Skeletal muscle satellite cell (primary cell): ENCODE data around the gene SCN9A.

ENCODE experiments used
- H3K27me3 ChIP-seq: 2 replicates; pipeline ENCODE4 v1.7.0; 2013; ENCODE audit warnings: low read length; ENCODE audit not compliant: control insufficient read depth, insufficient read depth
- H3K36me3 ChIP-seq: 2 replicates; pipeline ENCODE4 v1.7.0; 2013; ENCODE audit warnings: mild to moderate bottlenecking, control low read depth, low read length; ENCODE audit not compliant: insufficient read depth
- H3K4me1 ChIP-seq: 2 replicates; pipeline ENCODE4 v1.7.0; 2013; ENCODE audit warnings: low read length; ENCODE audit not compliant: control insufficient read depth, insufficient read depth
- H3K4me2 ChIP-seq: 2 replicates; pipeline ENCODE4 v1.7.0; 2013; ENCODE audit warnings: mild to moderate bottlenecking, low read length
- H3K4me3 ChIP-seq: 2 replicates; pipeline ENCODE4 v1.7.0; 2013; ENCODE audit warnings: low read length
- H3K9ac ChIP-seq: 2 replicates; pipeline ENCODE4 v1.7.0; 2013; ENCODE audit warnings: mild to moderate bottlenecking, low read depth, low read length, moderate library complexity
- H3K9me3 ChIP-seq: replicated peaks from 2 replicates; pipeline ENCODE4 v1.7.0; 2013; ENCODE audit warnings: mild to moderate bottlenecking, control low read depth, low read length

SCN9A gene

DNA sequence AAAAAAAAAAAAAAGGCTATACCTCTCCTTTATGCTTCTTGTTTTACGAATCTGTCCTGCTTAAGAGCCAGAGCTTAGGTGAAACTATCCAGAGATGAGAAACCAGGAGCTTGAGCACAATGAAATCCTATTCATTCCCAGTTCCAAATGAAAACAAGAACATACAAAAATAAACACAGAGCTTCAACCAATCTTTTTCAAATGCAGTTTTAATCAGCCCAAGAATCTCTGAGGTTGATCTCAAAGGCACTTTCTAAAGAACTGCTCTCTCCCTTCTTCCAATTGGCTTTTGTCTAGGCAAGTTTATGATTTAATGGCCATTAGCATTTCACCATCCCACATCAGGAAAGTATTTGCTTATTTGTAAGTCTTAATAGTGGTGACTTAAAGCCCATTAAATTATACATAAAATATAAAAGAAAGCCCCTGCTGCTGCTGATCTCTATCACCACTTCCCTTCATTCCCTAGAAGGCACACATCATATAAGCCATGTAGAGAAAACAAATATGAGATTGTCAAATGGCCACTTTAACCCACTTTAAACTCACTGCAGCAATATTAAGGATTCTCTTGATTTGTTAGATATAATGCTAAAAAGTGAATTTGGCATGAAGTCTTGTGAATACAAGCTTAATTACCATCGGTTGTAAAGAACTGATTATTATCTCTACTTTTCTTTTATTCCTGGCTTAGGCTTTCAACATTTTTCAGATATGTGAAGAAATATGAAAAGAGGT lies 29.3 kb upstream of the SCN9A start:
- Histone ChIP-seq H3K9ac (no peak overlapping the region), H3K36me3 (no peaks in the 10 kb centered on the region), H3K4me2 (no peak overlapping the region), H3K27me3 (no peaks in the 10 kb centered on the region), H3K9me3 (no peaks in the 10 kb centered on the region), H3K4me1 (no peaks in the 10 kb centered on the region), H3K4me3 (no peak overlapping the region)

DNA sequence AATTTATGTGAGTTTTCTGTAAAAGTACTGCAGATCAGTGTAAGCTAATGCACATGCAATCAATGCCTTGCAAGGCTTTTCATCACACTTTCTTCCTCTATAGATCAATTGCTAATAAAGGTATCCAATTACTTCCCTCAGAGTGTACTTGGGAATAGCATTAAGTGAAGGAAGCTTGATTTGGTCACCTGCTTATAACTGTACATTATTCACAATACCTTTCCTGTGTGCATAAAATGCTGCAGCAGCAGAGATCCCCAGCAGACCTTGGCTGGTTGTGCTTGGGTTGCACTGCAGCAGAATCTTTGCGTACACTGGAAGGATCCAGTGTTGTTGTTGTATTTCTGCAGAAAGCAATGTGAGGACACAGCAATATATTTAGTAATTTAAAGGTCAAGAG lies 18.5 kb upstream of the SCN9A start:
- Histone ChIP-seq H3K4me3 (no peak overlapping the region), H3K36me3 (no peaks in the 10 kb centered on the region), H3K9ac (no peak overlapping the region), H3K27me3 (no peaks in the 10 kb centered on the region), H3K4me1 (no peaks in the 10 kb centered on the region), H3K9me3 (no peaks in the 10 kb centered on the region), H3K4me2 (no peak overlapping the region)

DNA sequence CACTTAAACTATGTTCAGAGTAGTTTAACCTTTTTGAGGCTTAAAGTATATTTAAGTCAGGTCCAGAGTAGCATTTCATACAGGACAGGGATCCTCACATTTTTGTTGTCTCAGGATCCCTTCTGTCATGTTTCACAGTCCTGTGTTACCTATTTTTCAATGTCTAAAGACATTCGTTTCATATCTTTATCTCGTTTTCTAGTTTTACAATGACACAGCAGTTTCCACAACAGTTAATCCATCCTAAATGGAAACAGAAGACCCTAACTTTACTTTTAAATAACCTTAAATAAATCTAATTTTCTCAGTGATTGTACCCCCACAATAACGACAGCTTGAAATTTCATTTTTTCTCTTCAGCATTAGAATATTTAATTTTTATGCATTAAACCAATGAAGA lies 17.3 kb upstream of the SCN9A start:
- Histone ChIP-seq H3K9me3 (no peaks in the 10 kb centered on the region), H3K4me1 (peaks cover 8% of the 10 kb centered on the region), H3K27me3 (no peaks in the 10 kb centered on the region), H3K9ac (no peak overlapping the region), H3K36me3 (no peaks in the 10 kb centered on the region), H3K4me2 (no peak overlapping the region), H3K4me3 (no peak overlapping the region)

DNA sequence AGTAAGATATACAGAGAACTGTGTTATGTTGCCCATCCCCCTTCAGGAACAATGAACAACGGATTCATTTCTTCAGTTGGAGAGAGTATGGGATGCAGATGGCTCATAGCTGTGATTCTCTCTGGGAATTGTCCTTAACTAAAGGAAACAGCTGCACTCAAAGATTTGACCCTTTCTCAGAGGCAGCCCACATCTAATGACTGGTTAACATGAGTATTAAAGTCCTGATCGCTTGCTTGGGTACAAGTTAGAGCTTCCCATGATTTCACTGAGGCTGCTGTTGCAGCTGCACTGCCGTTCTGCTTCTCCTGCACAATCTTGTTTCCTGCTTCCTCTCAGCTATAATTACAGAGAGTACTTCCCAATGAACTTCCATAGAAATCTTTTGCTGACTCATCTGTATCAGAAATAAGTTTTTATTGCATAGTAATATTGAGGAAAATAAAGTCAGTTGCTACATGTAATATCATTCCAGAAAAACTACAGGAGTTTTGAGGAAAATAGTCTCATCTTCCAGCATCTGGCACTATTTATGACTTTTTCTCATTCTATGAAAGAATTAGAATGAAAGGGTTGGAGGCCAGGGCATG lies 12.8 kb upstream of the SCN9A start:
- Histone ChIP-seq H3K9me3 (no peaks in the 10 kb centered on the region), H3K4me1 (peaks cover 8% of the 10 kb centered on the region), H3K27me3 (no peaks in the 10 kb centered on the region), H3K4me3 (no peak overlapping the region), H3K4me2 (peak overlapping the region; percentile 26), H3K9ac (no peak overlapping the region), H3K36me3 (no peaks in the 10 kb centered on the region)

DNA sequence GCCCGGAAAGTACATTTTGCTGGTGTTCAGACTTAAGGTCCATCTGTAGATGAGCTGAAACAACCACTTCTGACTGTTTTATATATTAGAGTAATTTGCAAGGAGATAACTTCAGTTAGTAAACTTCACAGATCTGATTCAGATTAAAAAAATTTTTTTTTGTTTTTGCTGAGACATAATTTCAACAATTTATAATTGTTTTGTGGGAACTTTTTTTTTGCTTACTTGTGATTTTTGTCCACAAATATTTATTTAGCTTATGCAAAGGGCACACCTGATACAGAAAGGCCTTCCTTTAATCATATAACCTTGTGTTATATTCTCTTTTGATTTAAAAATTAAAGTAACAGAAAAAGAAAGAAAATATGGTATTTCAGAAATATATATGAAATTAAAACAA lies 9.6 kb upstream of the SCN9A start:
- no peak overlapping the region for H3K4me2 ChIP-seq
- H3K4me3 ChIP-seq = no peak overlapping the region
- peaks cover 8% of the 10 kb centered on the region for H3K4me1 ChIP-seq
- H3K27me3 ChIP-seq = no peaks in the 10 kb centered on the region
- no peaks in the 10 kb centered on the region for H3K36me3 ChIP-seq
- no peak overlapping the region for H3K9ac ChIP-seq
- H3K9me3 ChIP-seq = no peaks in the 10 kb centered on the region

DNA sequence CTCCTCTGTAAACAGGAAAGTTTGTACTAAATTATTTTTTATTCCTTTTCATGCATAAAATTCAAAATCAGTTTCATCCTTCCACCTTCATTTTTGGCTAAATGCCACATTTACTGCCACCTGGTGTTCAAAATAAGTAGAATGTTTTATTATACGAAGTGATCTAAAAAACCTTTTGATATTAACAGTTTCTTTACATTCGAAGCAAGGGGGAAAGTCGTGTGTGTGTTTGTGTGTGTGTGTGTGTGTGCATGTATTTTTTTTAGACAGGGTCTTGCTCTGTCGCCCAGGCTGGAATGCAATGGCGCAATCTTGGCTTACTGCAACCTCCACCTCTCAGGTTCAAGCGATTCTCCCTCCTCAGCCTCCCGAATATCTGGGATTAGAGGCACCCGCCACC lies 9.0 kb upstream of the SCN9A start:
- H3K4me1 ChIP-seq = peaks cover 8% of the 10 kb centered on the region
- no peak overlapping the region for H3K4me3 ChIP-seq
- H3K36me3 ChIP-seq = no peaks in the 10 kb centered on the region

DNA sequence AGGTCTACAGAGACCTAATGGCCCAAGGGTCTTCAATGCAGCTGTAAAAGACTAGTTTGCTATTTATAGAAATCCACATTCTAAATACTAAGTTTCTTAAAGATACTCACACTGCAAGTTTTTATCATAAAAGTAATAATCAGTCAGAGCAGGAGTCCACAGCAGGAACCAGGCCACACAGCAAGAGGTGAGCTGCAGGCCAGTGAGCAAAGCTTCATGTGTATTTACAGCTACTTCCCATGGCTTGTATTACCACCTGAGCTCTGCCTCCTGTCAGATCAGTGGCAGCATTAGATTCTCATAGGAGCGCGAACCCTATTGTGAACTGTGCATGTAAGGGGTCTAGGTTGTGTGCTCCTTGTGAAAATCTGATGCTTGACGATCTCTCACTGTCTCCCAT lies 6.7 kb upstream of the SCN9A start:
- no peak overlapping the region for H3K9ac ChIP-seq
- no peaks in the 10 kb centered on the region for H3K4me1 ChIP-seq
- H3K4me3 ChIP-seq = no peak overlapping the region
- no peaks in the 10 kb centered on the region for H3K36me3 ChIP-seq
- H3K27me3 ChIP-seq = no peaks in the 10 kb centered on the region
- no peak overlapping the region for H3K4me2 ChIP-seq
- H3K9me3 ChIP-seq = no peaks in the 10 kb centered on the region

More for the DNA sequence above, 9.0 kb upstream of the SCN9A start:
- Histone ChIP-seq H3K9me3 (no peaks in the 10 kb centered on the region), H3K9ac (no peak overlapping the region), H3K4me2 (no peak overlapping the region), H3K27me3 (no peaks in the 10 kb centered on the region)

DNA sequence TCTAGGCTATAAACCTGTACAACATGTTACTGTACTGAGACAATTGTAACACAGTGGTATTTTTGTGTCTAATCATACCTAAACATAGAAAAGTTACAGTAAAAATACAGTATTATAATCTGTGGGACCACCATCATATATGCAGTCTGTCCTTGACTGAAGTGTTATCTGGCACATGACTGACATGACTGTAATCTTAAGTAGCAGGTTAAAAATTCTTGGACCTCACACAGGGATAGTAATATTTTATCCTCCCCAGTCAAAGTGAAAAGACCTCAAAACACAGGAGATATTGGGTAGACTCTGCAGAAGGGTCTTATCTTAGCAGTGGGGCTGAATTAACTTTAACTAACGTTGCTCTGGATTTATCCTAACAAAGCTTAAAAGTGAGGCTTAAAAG lies 4.9 kb upstream of the SCN9A start:
- Histone ChIP-seq H3K36me3 (no peaks in the 10 kb centered on the region), H3K4me2 (no peak overlapping the region), H3K9me3 (no peaks in the 10 kb centered on the region), H3K4me1 (peaks cover 7% of the 10 kb centered on the region), H3K4me3 (no peak overlapping the region), H3K9ac (no peak overlapping the region), H3K27me3 (no peaks in the 10 kb centered on the region)

DNA sequence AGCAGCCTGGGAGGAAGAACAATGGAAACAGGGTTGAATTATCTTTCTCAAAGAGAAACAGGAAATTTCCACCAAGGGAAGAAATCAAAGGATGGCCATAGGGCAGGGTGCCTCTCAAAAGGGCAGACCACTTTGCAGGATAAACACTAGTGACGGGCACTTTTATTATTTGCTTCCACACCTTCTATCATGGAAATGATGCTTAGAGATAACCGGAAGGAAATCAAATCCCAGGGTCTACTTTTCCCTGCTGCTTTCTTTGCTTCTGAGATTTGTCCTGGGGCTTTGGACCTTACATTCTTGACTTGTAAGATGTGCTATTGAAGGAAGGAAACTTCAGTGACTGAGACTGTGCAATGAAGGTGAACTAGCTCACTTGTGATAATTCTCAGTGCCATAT lies 1.1 kb upstream of the SCN9A start:
- peak overlapping the region; percentile 76 for H3K9ac ChIP-seq
- no peaks in the 10 kb centered on the region for H3K9me3 ChIP-seq
- H3K36me3 ChIP-seq = no peaks in the 10 kb centered on the region
- no peaks in the 10 kb centered on the region for H3K27me3 ChIP-seq
- H3K4me1 ChIP-seq = peaks cover 29% of the 10 kb centered on the region
- H3K4me2 ChIP-seq = peak overlapping the region; percentile 89
- H3K4me3 ChIP-seq = peak overlapping the region; percentile 86

DNA sequence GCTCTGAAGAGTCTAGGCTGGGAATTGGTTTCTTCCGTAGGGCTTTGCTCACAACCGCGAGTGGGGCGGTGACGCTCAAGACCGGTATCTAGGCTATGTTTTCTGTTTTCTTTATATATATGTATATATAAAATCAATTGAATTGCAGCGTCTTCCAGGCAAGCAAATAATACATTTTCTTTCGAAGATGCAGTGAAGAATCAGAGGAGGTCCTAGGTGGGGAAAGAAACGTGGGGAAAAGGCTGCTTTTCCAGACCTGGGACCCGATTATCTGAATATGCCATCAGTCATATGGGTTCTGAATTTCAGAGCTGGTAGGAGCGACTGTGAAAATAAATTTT lies 714 bp upstream of the SCN9A start:
- Histone ChIP-seq H3K4me3 (peak overlapping the region; percentile 86), H3K4me2 (peak overlapping the region; percentile 89), H3K27me3 (no peaks in the 10 kb centered on the region), H3K9ac (peak overlapping the region; percentile 76), H3K4me1 (peaks cover 33% of the 10 kb centered on the region), H3K36me3 (no peaks in the 10 kb centered on the region), H3K9me3 (no peaks in the 10 kb centered on the region)

DNA sequence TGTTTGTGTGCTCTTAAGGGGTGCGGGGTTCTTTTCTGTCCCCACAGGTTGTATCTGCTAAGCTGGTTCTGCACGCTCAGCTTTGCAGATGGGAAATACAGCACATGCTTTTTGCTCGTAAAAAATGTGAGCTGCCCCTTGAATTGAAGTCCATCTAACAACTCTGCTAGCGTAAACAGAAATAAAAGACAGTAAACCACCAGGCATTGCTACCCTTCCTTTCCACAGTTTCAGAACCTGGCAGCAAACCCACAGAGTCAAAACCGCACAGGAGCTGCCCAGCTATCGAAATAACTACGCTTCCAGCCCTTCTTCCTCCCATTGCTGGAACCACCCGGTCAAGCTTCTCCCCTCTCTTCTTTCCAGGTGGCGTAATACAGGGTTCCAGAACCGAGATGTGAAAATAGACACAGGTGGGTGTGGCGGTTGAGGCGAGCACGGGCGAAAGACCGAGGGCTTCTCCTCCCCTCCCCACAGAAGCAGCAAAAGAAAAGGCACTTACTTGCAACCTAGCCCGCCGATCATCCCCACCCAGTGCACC lies 479 bp downstream of the SCN9A start:
- Histone ChIP-seq H3K27me3 (no peaks in the 10 kb centered on the region), H3K4me2 (peak overlapping the region; percentile 89), H3K9me3 (no peaks in the 10 kb centered on the region), H3K9ac (peak overlapping the region; percentile 76), H3K36me3 (no peaks in the 10 kb centered on the region), H3K4me3 (peak overlapping the region; percentile 86), H3K4me1 (peaks cover 36% of the 10 kb centered on the region)

DNA sequence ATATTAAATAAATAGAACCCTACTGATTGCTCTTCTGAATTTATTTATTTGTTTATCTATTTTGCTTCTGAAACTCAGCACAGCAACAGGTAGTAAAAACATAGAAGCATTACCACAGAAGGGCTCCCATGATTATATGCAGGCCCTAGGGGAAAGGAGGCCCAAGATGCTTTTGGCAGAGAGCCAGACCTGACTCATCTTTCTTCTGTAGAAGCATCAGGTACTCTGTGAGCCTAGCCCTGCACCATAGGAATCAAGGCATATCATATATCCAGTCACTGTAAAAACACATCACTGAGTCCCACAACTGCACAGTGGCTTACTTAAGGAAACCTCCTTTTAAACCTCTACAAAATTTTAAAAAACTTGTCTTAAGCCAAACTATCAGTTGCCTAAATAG lies 1.8 kb downstream of the SCN9A start:
- H3K27me3 ChIP-seq = no peaks in the 10 kb centered on the region
- H3K4me2 ChIP-seq = peak overlapping the region; percentile 89
- H3K9me3 ChIP-seq = no peaks in the 10 kb centered on the region
- H3K4me1 ChIP-seq = peaks cover 36% of the 10 kb centered on the region
- H3K4me3 ChIP-seq = peak overlapping the region; percentile 44
- H3K36me3 ChIP-seq = no peaks in the 10 kb centered on the region
- H3K9ac ChIP-seq = no peak overlapping the region
